ENCODE results near the gene TOR2A. TPM values are rescaled to one million over a fixed set of nuclear protein-coding genes. Genes with fewer than 3 reads are reported as not detected.

TOR2A gene
- total RNA-seq, 1 experiment from 2014 or later: 8.4 TPM

DNA sequence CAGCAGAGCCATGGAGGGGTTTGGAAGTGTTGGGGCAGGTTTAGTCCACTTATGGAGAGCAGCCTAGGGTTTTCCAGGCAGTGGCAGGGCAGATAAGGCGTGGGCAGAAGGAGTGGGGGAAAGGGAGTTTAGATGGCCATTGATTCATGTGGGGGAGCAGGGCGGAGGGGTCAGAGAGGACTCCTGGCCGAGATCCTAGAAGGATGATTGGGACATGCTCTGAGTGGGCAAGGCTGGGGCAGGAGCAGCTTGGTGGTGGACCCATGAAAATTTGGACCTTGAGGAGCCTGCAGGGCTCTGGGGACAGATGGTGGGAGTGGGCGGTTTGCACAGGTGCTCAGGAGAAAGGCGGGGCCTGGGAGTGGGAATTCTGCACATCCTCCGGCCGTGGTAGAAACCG lies 18.1 kb upstream of the TOR2A start:
- TF ChIP-seq, protein P1, sequence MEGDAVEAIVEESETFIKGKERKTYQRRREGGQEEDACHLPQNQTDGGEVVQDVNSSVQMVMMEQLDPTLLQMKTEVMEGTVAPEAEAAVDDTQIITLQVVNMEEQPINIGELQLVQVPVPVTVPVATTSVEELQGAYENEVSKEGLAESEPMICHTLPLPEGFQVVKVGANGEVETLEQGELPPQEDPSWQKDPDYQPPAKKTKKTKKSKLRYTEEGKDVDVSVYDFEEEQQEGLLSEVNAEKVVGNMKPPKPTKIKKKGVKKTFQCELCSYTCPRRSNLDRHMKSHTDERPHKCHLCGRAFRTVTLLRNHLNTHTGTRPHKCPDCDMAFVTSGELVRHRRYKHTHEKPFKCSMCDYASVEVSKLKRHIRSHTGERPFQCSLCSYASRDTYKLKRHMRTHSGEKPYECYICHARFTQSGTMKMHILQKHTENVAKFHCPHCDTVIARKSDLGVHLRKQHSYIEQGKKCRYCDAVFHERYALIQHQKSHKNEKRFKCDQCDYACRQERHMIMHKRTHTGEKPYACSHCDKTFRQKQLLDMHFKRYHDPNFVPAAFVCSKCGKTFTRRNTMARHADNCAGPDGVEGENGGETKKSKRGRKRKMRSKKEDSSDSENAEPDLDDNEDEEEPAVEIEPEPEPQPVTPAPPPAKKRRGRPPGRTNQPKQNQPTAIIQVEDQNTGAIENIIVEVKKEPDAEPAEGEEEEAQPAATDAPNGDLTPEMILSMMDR (IDR thresholded peaks at IDR 0.05; ENCODE audit: unreplicated experiment): no peak
- intact Hi-C loops (cut with micrococcal nuclease): no loop called here
- no peaks in the 10 kb centered on the region for H3K4me1 Mint-ChIP-seq (ENCODE audit: insufficient read depth, unreplicated experiment)
- ChIA-PET POLR2A (no interaction called here), CTCF (interaction anchor here (0.5 to 0.7 kb wide), 3 partner anchors 166 to 744 kb away, joined by 3 to 4 read pairs (median 3); no protein-coding TSS in a partner anchor)
- no peaks in the 10 kb centered on the region for H3K36me3 Mint-ChIP-seq (ENCODE audit: insufficient read depth, unreplicated experiment)
- DNase-seq (ENCODE audit: unreplicated experiment): no peak
- H3K27me3 Mint-ChIP-seq (ENCODE audit: insufficient read depth, unreplicated experiment): peaks cover 48% of the 10 kb centered on the region
- no peak overlapping the region for H3K4me3 Mint-ChIP-seq (ENCODE audit: unreplicated experiment)
- no peak overlapping the region for H3K27ac Mint-ChIP-seq (ENCODE audit: low read depth, unreplicated experiment)
- no peaks in the 10 kb centered on the region for H3K9me3 Mint-ChIP-seq (ENCODE audit: unreplicated experiment)
- BruUV-seq (replicated peaks): no TSS peak

DNA sequence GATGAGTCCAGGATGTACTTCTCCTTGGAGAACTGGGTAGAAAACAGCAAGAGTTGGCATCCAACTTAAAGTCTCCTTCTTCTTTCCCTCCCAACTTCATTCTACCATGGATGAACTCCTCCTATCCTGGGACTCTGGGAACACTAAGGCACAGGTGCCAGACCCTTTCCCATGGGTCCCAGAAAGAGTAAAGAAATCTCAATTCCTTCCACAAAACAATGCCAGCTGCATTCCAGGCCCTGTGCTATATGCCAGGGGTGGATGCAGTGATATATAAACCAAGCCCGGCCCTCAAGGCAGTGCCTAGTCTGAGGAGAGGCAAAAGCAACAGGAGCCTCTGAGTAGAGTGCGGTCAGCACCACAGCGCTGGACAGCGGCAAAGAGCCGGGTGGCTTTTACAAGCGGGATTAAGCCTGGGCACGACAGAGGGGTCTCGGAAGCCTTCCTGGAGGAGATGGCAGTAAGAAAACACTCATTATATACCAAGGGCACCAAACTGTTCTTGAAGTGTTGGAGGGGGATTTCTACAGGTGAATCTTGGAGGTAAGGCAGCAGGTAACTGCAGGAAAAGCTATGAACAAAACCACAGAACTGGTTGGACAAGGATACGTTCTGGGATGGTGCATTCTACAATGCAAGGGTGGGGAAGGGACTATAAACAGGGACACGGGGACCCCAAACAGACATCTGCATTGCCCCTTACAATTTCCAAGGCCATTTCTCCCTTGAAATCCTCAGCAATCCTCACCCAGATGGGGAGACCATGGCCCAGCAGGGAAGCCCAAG lies 16.4 kb upstream of the TOR2A start:
- Mint-ChIP-seq H3K27me3 (ENCODE audit: insufficient read depth, unreplicated experiment) (peaks cover 63% of the 10 kb centered on the region), H3K27ac (ENCODE audit: low read depth, unreplicated experiment) (no peak overlapping the region), H3K4me3 (ENCODE audit: unreplicated experiment) (no peak overlapping the region), H3K9me3 (ENCODE audit: unreplicated experiment) (no peaks in the 10 kb centered on the region), H3K4me1 (ENCODE audit: insufficient read depth, unreplicated experiment) (no peaks in the 10 kb centered on the region), H3K36me3 (ENCODE audit: insufficient read depth, unreplicated experiment) (no peaks in the 10 kb centered on the region)
- no TSS peak for BruUV-seq (replicated peaks)
- peak; percentile 31 for DNase-seq (ENCODE audit: unreplicated experiment)
- POLR2A ChIA-PET: interaction anchor here (1.6 kb wide), 1 partner anchor 11 kb away, joined by 5 read pairs; no protein-coding TSS in a partner anchor
- intact Hi-C loops (cut with micrococcal nuclease): no loop called here
- CTCF ChIA-PET: interaction anchor here (1.0 kb wide), 1 partner anchor 17 kb away, joined by 3 read pairs; the partner anchor contains the start of gene TOR2A
- TF ChIP-seq, protein P1 (IDR thresholded peaks at IDR 0.05; ENCODE audit: unreplicated experiment): no peak

DNA sequence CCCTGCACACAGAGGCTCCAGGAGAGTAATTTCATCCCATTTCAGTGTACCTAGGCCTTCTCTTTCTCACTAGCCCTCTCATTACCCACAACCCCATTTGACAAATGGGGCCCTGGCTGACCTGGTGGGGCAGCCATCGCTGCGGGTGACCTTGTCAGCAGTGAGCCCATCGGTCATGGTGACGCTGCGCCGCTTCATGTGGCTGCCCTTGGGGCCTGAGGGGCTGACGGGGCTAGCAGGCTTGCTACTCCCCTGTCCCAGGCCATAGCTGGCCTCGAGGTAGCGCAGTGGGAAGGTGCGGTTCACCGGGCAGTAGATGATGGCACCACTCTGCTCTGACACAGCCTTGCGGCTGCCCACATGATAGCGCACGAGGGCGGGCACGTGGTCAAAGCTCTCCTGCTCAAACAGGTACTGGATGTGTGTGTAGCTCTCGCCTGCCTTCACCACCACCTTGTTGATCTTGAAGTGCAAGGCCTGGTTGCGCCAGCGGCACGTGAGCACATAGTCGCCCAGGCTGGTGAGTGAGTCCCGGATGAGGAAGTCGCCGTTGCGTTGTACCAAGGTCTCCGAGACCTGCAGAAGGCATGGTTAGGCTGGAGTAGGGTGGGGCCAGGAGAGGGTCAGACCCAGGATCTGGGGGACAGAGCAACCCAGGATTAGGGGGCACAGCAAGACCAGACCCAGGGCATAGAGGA lies 14.1 kb upstream of the TOR2A start:
- H3K4me3 Mint-ChIP-seq (ENCODE audit: unreplicated experiment): no peak overlapping the region
- H3K9me3 Mint-ChIP-seq (ENCODE audit: unreplicated experiment): no peaks in the 10 kb centered on the region
- H3K36me3 Mint-ChIP-seq (ENCODE audit: insufficient read depth, unreplicated experiment): no peaks in the 10 kb centered on the region
- ChIA-PET CTCF (interaction anchor here (0.7 kb wide), 1 partner anchor 326 kb away, joined by 3 read pairs; no protein-coding TSS in a partner anchor), POLR2A (no interaction called here)
- intact Hi-C loops (cut with micrococcal nuclease): no loop called here
- no TSS peak for BruUV-seq (replicated peaks)
- DNase-seq (ENCODE audit: unreplicated experiment): no peak
- peaks cover 59% of the 10 kb centered on the region for H3K27me3 Mint-ChIP-seq (ENCODE audit: insufficient read depth, unreplicated experiment)
- H3K27ac Mint-ChIP-seq (ENCODE audit: low read depth, unreplicated experiment): no peak overlapping the region
- H3K4me1 Mint-ChIP-seq (ENCODE audit: insufficient read depth, unreplicated experiment): no peaks in the 10 kb centered on the region
- TF ChIP-seq, protein P1 (IDR thresholded peaks at IDR 0.05; ENCODE audit: unreplicated experiment): no peak

DNA sequence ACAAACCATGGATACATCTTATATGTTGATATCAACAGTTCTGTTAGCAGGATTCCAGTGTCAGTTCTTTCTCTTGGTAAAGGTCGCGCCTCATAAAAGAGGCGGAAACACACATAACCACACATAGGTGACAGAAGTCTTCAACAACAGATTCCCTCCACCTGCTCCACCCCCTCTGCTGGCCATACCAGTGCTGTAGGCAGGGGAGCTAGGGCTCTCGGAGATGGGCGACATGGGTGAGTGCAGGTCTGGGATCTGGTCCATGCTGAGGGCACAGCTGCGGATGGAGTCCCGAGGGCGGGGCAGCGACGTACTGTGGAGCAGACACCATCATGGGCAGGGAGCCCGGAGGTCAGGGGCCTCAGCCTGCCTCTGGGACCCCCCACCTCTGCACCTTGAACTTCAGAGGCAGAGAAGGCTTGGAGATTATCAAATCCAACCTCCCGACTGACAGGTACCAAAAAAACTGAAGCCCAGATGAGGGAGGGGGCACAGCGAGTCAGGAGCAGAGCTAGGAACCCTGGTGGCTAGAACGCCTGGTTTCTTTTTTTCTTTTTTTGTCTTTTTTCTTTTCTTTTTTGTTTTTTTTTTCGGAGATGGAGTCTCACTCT lies 12.0 kb upstream of the TOR2A start:
- POLR2A ChIA-PET: no interaction called here
- CTCF ChIA-PET: interaction anchor here (0.7 kb wide), 2 partner anchors 12 to 141 kb away, joined by 4 read pairs; no protein-coding TSS in a partner anchor
- no peak for DNase-seq (ENCODE audit: unreplicated experiment)
- no TSS peak for BruUV-seq (replicated peaks)
- TF ChIP-seq, protein P1 (IDR thresholded peaks at IDR 0.05; ENCODE audit: unreplicated experiment): no peak
- Mint-ChIP-seq H3K27me3 (ENCODE audit: insufficient read depth, unreplicated experiment) (peaks cover 37% of the 10 kb centered on the region), H3K9me3 (ENCODE audit: unreplicated experiment) (no peaks in the 10 kb centered on the region), H3K27ac (ENCODE audit: low read depth, unreplicated experiment) (no peak overlapping the region), H3K4me1 (ENCODE audit: insufficient read depth, unreplicated experiment) (no peaks in the 10 kb centered on the region), H3K36me3 (ENCODE audit: insufficient read depth, unreplicated experiment) (no peaks in the 10 kb centered on the region), H3K4me3 (ENCODE audit: unreplicated experiment) (no peak overlapping the region)
- intact Hi-C loops (cut with micrococcal nuclease): no loop called here
